ENCODE measurements around the gene TCP11L2.

- no peak for TF ChIP-seq CTCF (IDR thresholded peaks at IDR 0.05; ENCODE audit: low read depth, low read length)
- no peak for TF ChIP-seq EZH2phosphoT487 (IDR thresholded peaks at IDR 0.05; ENCODE audit: low read depth)
Observed at GRCh38 chr12:106333010-106333409, 30.5 kb downstream of the TCP11L2 start.
